Suprapubic skin (tissue), 4 donors: ENCODE data around the gene RRM2. TPM values are rescaled to one million over a fixed set of nuclear protein-coding genes. Genes with fewer than 3 reads are reported as not detected.
A peak's percentile ranks its signal among the peaks of the same experiment; 100 is the strongest.

ENCODE experiments used
- DNase-seq, 2 donors: peaks; one replicate each; pipeline ENCODE4 v3.0.0-alpha.2; 2019; ENCODE audit warnings: low spot score in 2 of 2
- H3K27ac ChIP-seq: fragments of 200-600 bp; sonication (generic); one replicate; pipeline ENCODE4 v1.5.1; 2019
- H3K27me3 ChIP-seq: fragments of 200-600 bp; sonication (generic); one replicate; pipeline ENCODE4 v1.5.1; 2019
- H3K36me3 ChIP-seq: fragments of 200-600 bp; sonication (generic); one replicate; pipeline ENCODE4 v1.5.1; 2019
- H3K4me1 ChIP-seq: fragments of 200-600 bp; sonication (generic); one replicate; pipeline ENCODE4 v1.5.1; 2019
- H3K4me3 ChIP-seq: fragments of 200-600 bp; sonication (generic); one replicate; pipeline ENCODE4 v1.5.1; 2019; ENCODE audit warnings: mild to moderate bottlenecking
- H3K9me3 ChIP-seq: fragments of 200-600 bp; sonication (generic); one replicate; pipeline ENCODE4 v1.5.1; 2019
- EP300 ChIP-seq: sonication (generic); formaldehyde crosslinking; IDR thresholded peaks from one replicate; pipeline ENCODE4 v1.6.1; 2017; ENCODE audit warnings: antibody characterized with exemption
- POLR2A ChIP-seq, 2 donors: fragments of 450-650 bp; IDR thresholded peaks; one replicate each; pipeline ENCODE4 v1.6.1; 2017; ENCODE audit warnings: antibody characterized with exemption in 2 of 2, mild to moderate bottlenecking in 2 of 2, moderate library complexity in 2 of 2
- POLR2AphosphoS5 ChIP-seq, 3 donors: sonication (generic); formaldehyde crosslinking; IDR thresholded peaks; one replicate each; pipeline ENCODE4 v1.6.1; 2017; ENCODE audit warnings: antibody characterized with exemption in 3 of 3
- WGBS: methylation state at CpG from one replicate; pipeline ENCODE4 v1.1.5; 2018; 5-methylcytosine and 5-hydroxymethylcytosine counted together
- total RNA-seq, 4 donors: library from RNA; depleted of rRNA; stranded (reverse); fragments of >200 nt; gene quantifications; one replicate each; pipeline ENCODE4 v1.1.0, GENCODE V29; 2016
- TF ChIP-seq, protein P1 (sequence below), 2 donors: fragments of 200-600 bp in 1 of 2; fragments of 450-650 bp in 1 of 2; sonication (generic) in 1 of 2; IDR thresholded peaks; one replicate each; pipeline ENCODE4 v1.5.1; 2016 to 2019; ENCODE audit warnings: antibody characterized with exemption in 2 of 2, mild to moderate bottlenecking in 1 of 2, moderate library complexity in 1 of 2

RRM2 gene
- total RNA-seq, 4 donors from 2014 or later = 1.1 to 6.0 (median 2.4) TPM

- TF ChIP-seq POLR2AphosphoS5 (IDR thresholded peaks at IDR 0.05) (no peak), EP300 (no peak), POLR2A (IDR thresholded peaks at IDR 0.05) (no peak)
- TF ChIP-seq, protein P1, sequence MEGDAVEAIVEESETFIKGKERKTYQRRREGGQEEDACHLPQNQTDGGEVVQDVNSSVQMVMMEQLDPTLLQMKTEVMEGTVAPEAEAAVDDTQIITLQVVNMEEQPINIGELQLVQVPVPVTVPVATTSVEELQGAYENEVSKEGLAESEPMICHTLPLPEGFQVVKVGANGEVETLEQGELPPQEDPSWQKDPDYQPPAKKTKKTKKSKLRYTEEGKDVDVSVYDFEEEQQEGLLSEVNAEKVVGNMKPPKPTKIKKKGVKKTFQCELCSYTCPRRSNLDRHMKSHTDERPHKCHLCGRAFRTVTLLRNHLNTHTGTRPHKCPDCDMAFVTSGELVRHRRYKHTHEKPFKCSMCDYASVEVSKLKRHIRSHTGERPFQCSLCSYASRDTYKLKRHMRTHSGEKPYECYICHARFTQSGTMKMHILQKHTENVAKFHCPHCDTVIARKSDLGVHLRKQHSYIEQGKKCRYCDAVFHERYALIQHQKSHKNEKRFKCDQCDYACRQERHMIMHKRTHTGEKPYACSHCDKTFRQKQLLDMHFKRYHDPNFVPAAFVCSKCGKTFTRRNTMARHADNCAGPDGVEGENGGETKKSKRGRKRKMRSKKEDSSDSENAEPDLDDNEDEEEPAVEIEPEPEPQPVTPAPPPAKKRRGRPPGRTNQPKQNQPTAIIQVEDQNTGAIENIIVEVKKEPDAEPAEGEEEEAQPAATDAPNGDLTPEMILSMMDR (IDR thresholded peaks at IDR 0.05) = no peak
- Histone ChIP-seq H3K27me3 (no peaks in the 10 kb centered on the region), H3K36me3 (no peaks in the 10 kb centered on the region), H3K4me3 (no peak overlapping the region), H3K4me1 (no peaks in the 10 kb centered on the region), H3K9me3 (no peaks in the 10 kb centered on the region), H3K27ac (no peak overlapping the region)
- 90% methylated on average over 9 of the region's 9 CpGs for whole genome bisulfite sequencing
- DNase-seq = no peak
Measured at GRCh38 chr2:10135296-10136089, 13.0 kb downstream of the RRM2 start.

- Histone ChIP-seq H3K36me3 (no peaks in the 10 kb centered on the region), H3K27me3 (no peaks in the 10 kb centered on the region)
- no peak for DNase-seq
Measured at GRCh38 chr2:10136101-10136934, 13.8 kb downstream of the RRM2 start.

GRCh38 chr2:10137053-10137843, 14.7 kb downstream of the RRM2 start:
- peak in 1 of 2 donors; percentile 44 for DNase-seq
- H3K9me3 ChIP-seq = no peaks in the 10 kb centered on the region
- no peaks in the 10 kb centered on the region for H3K27me3 ChIP-seq
- H3K27ac ChIP-seq = no peak overlapping the region
- no peak overlapping the region for H3K4me3 ChIP-seq
- no peaks in the 10 kb centered on the region for H3K36me3 ChIP-seq
- TF ChIP-seq POLR2AphosphoS5 (IDR thresholded peaks at IDR 0.05) = no peak
- TF ChIP-seq EP300 = no peak
- TF ChIP-seq, protein P1 (IDR thresholded peaks at IDR 0.05) = no peak
- no peak for TF ChIP-seq POLR2A (IDR thresholded peaks at IDR 0.05)
- 83% methylated on average over 10 of the region's 10 CpGs for WGBS
- no peaks in the 10 kb centered on the region for H3K4me1 ChIP-seq

More at GRCh38 chr2:10136101-10136934, 13.8 kb downstream of the RRM2 start:
- 82% methylated on average over 6 of the region's 7 CpGs for WGBS
- H3K9me3 ChIP-seq = no peaks in the 10 kb centered on the region
- no peaks in the 10 kb centered on the region for H3K4me1 ChIP-seq
- no peak for TF ChIP-seq POLR2A (IDR thresholded peaks at IDR 0.05)
- TF ChIP-seq, protein P1 (IDR thresholded peaks at IDR 0.05) = no peak
- TF ChIP-seq POLR2AphosphoS5 (IDR thresholded peaks at IDR 0.05) = no peak
- no peak for TF ChIP-seq EP300
- H3K27ac ChIP-seq = no peak overlapping the region
- H3K4me3 ChIP-seq = no peak overlapping the region

GRCh38 chr2:10139536-10139935, 17.0 kb downstream of the RRM2 start:
- Histone ChIP-seq H3K36me3 (no peaks in the 10 kb centered on the region), H3K9me3 (no peaks in the 10 kb centered on the region), H3K27ac (no peak overlapping the region), H3K4me1 (no peaks in the 10 kb centered on the region), H3K4me3 (no peak overlapping the region), H3K27me3 (no peaks in the 10 kb centered on the region)
- TF ChIP-seq, protein P1 (IDR thresholded peaks at IDR 0.05) = no peak
- TF ChIP-seq POLR2AphosphoS5 (IDR thresholded peaks at IDR 0.05) = no peak
- no peak for TF ChIP-seq EP300
- TF ChIP-seq POLR2A (IDR thresholded peaks at IDR 0.05) = no peak
- WGBS = 92% methylated on average over 6 of the region's 6 CpGs
- peak in 1 of 2 donors; percentile 34 for DNase-seq
